Activated T-helper 1 cell treated with Interleukin-2 at 50 U/mL for 16 hours (primary cell): ENCODE data around the gene FAM193B.

Experiments
- DNase-seq: peaks from one replicate; pipeline ENCODE4 v3.0.0-alpha.2; 2020; ENCODE audit warnings: low read depth

Gene FAM193B

DNA sequence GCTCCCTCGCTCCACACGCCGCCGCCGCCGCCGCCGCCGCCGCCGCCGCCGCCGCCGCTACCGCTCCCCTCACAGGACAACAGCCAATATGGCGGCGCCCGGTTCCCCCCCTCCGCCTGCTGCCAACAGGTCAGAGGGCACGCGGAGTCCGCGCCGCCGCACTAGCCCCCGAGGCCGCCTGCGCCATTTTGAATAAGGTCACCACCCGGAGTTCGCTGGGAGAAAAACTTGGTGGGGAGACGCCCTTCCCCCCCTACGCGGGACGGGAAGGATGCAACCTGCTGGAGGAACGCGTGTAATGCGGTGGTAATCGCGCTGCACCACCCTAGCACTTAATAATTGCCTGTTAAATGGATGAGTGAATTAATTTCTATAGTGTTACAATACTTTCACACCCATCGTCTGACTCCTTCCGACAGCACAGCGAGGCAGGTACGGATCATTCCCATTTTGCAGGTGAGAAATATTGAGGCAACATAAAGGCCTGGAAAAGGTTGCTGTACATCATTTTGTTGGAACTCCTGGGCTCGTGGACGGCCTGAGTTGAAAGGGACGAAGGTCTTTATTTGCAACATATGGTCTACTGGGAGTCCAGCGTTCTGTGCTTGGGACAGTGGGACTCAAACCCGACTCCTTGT, at the start of gene FAM193B:
Gene FAM193B, minus strand, starts transcription at position 90 of the 638 bp plus-strand sequence. CDS start 105 bp downstream, outside the sequence.
- DNase-seq: peak; percentile 93

DNA sequence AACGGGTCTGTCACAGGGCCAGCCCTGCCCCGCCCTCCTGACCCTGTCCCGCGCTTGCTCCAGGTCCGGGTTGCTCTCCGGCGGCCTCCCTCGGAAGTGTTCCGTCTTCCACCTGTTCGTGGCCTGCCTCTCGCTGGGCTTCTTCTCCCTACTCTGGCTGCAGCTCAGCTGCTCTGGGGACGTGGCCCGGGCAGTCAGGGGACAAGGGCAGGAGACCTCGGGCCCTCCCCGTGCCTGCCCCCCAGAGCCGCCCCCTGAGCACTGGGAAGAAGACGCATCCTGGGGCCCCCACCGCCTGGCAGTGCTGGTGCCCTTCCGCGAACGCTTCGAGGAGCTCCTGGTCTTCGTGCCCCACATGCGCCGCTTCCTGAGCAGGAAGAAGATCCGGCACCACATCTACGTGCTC, 49.8 kb upstream of the FAM193B start:
- no peak for DNase-seq

DNA sequence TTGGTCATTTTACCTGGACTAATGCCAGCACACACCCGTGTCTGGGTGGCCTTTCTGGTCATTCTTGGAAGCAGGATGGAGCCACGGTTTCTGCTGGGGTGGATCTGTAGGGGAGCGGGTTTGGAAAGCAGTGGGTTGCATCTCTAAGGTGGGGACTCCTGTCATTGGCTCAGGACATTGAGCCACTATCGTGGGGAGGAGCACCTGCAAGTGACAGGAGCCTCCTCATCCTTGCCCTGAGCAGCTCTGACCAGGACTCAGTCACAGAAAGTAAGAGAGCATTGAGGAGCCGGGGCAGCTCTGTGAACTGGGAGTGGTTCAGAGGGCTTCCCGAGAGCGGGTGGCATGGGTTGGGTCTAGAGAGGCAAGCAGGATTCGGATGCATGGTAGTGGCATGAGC, 49.3 kb upstream of the FAM193B start:
- DNase-seq: no peak

DNA sequence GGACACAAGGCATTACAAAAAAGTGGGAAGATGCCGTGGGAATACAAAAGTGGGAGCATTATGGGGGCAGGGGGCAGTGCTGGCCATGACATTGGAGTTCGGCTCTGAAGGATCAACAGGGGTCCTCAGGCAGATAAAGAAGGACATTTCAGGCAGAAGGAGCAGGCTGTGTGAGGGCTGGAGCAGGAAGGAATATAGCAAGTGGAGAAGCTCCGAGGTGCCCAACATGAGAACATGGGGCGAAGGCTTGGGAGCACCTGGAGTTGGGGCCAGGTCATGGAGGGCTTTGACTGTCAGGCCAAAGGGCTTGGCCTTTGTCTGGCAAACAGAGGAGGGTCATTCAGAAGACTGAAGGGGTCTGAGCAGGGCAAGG, 48.1 kb upstream of the FAM193B start:
- no peak for DNase-seq

DNA sequence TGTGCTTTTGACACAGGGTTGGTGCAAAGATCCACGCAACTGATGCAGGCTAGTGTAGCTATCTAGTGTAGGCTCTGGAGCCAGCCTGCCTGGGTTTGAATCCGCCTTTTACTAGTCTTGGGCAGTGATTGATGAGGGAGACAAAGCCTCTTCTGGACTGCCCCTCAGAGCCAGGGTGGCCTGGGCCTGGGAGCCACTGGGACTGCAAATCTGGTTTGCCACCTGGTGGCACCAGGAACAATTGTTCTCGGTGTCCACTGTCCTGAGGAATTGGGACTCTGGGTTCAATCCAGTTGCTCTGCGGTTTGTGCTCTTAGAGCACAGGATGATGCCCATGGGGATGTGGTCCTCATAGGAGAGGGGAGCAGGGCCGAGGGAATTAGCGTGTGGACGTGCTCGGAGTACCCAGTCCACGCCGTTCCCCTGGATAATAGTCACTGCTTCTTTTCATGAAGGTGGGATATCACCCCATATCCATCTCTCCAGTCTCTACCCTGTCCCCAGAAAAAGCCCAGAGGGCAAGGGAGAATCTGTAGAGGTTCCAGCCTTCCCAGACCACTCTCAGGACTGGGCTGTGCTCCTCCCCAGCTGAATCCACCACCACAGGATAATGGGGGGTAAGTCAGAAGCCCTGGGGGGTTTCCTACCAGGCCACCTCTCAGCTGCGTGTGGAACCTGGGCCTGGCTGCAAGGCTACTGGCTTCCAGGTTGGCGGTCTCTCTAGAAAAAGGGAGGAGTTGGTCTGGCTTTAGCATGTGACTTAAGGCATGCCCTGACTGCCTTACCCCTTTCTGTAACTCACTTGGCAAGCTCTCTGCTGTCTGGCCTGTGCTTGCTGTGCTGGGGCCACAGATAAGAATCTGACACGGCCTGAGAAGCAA, 47.5 kb upstream of the FAM193B start:
- DNase-seq: no peak

DNA sequence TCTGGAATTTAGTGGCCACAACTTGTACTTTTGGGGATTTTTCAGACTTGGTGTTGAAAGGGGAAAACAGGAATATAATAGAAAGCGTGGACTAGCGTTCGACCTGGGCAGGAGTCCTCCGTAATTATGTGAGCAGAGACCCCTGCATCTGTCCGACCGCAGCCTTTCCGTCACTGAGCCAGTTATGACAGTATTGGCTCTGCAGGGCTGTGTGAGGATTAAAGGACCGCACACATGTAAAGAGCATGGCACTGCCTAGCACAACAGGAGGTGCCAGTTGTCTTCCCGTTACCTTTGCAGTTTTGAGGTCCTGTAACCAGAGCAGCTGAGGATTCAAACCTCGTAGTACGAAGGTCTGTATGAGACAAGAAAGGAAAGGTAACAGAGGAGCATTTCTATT, 46.8 kb upstream of the FAM193B start:
- DNase-seq: no peak

DNA sequence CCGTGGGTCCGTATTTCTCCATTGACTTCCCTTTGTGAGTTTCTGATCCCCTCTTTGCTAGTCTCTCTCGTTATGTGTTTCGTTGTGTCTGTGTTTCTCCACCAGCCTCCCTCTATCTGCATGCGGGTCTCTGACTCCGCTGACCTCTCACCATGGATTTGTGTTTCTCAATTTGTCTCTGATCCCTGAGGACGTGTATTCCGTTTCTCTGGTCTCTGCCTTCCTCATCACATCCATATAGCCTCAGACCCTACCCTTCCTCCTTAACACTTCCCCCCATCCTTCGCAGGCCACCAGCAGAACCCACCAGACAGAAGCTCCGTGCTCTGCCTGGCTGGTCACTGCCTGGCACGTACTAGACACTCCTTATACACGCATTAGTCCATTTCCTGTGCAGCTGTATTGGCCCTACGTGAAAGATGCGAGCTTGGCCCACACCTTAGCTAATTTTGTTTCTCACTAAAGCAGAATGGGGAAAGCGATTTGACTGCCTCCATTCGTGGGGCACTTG, 46.2 kb upstream of the FAM193B start:
- DNase-seq: no peak

DNA sequence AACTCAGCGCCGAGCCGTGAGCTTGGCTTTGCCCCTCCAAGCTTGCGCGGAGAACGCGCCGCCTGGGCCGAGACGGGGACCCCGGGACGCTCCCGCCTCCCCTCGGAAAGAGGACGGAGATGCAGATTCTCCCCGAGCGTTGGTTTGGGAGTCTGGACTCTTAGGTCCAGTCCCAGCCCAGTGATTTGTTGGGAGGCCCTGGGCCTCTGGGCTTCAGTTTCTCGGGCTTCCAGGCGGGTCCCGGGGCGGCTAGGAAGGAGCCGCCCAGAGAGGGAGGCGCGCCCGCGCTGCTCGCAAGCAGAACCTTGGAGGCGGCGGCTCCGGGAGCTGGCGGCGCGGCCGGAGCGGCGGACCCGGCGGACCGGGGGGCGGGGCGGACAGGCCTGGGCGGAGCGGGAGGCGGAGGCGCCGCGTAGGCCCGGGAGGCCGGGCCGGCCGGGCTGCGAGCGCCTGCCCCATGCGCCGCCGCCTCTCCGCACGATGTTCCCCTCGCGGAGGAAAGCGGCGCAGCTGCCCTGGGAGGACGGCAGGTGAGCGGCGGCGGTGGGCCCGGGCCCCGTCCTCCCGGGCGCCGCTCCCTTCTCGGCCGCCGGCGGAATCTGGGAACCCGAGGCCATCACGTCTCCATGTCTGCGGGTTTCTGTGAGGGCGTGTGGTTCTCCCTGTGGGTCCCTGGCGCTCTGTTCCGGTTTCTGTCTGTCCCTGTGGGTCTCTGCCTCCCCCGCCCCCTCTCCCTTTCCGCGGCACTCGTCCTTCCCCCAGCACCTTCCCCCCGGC, 45.6 kb upstream of the FAM193B start, which contains the start of gene B4GALT7:
Gene B4GALT7, plus strand, starts transcription at position 402 of the 777 bp plus-strand sequence. Its CDS starts 79 bp downstream, at position 481.
- peak; percentile 81 for DNase-seq

DNA sequence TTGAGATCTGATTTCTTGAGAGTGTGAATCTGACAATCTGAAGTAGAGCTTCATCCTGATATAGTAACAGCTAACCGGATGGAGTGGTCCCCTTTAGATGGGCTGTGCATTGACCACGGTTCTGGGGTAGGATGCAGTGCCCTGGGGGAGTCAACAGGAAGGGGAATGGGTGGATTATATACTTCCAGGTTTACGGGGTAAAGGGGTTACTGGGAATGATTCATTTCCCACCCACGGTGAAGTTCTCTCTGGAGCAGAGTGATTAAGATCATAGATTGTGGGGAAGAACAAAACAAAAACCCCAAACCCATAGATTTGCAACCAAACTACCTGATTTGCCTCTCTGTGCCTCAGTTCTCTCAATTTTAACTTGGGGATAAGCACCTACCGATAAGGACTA, 44.1 kb upstream of the FAM193B start:
- DNase-seq: no peak

DNA sequence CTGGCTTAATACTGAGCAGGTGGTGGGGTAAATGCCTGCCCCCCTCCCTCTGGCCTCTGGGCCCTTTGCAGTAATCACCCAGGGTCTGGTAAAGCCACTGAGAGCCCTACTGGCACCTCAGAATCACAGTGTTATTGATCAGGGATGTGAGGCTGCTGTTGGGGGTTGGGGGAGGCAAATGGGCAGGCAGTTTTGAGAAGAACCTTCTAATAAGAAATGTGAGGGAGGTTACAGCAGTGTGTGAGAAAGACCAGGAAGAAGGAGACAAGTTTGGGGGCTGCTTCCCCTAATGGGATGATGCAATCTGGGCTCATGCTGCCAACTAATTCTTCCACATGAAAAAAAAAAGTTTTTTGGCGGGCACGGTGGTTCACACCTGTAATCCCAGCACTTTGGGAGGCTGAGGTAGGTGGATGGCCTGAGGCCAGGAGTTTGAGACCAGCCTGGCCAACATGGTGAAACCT, 42.4 kb upstream of the FAM193B start:
- no peak for DNase-seq

DNA sequence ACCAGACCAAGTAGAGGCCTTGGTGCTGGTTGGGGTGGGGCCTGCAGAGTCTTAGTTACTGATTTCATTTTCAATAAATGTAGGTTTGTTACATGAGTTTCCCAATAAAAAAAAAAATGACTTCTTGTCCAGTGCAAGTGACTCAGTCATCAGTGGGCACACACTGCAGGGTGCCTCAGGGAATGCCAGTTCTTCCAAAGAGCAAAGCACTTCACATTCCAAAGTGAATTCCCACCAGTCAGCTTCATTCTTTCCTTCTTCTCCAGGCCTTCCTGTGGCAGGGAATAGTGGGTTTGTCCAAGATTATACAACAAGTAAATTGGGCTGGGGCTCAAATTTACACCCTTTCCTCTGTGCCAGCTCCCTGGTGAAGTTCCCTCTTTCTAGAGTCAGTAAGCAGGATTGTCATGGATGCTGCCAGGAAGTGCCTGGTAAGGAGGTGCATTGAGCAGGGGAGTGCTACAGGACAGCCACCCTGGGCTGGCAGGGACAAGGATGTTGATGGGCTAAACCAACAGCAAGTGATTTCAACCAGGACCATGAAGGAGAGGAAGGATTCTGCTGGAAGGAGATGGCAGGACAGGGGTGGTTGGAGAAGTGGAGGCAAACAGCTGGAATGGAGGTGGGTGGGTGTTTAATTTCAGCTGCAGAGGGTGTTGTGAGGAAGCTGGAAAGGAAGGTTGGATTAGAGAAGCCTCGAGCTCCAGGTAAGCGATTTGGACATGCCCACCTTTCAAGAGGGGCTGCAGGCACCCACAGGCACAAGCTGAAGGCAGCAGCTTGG, 41.8 kb upstream of the FAM193B start:
- DNase-seq: no peak

DNA sequence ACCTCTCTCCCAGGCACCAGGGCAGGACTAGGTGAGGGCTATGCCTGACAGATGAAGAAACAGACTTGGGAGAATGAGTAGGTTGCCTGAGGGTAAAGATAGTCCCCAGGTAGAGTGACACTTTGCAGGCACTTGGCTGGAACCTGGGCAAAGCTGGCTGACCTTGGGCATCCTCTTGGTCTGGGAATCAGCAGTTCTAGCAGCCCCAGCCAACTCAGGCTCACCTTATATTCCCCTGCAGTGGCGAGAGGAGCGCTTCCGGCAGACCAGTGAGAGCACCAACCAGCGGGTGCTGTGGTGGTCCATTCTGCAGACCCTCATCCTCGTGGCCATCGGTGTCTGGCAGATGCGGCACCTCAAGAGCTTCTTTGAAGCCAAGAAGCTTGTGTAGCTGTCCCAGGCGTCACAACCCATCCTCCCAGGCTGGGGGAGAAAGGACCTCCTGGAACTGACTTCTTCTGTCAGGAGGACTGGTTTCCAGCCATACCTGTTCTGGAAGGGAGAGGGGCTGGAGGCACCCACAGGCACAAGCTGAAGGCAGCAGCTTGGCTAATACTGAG, 40.7 kb upstream of the FAM193B start:
- DNase-seq: no peak

DNA sequence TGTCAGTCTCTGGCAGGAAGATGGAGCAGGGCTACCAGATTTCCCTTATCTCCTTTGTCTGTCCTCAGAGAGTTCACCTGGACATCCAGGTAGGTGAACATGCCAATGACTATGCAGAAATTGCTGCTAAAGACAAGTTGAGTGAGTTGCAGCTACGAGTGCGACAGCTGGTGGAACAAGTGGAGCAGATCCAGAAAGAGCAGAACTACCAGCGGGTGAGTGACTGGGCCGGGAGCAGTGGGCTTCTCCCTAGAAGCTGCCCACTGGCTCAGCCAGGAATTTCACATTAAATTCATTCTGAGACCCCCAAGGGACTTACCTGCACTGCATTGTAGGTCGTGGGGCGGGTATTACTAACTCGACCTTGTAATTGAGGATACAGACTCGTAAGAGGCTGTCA, 39.7 kb upstream of the FAM193B start:
- DNase-seq: no peak

DNA sequence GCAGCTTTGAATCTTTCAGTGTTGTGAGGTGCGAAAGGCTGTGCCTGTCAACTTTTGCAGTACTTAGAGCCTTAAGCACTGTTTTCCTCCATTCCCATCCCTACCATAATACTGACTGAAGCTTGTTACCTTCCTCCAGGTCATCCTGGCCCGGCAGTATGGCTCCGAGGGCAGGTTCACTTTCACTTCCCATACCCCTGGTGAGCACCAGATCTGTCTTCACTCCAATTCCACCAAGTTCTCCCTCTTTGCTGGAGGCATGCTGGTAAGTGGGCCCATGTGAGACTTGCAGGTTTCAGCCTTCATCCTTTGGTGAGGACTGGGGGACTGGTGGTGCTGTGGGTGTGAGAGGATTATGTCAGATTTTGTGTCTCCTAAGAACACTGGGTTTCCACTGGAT, 39.1 kb upstream of the FAM193B start:
- DNase-seq: no peak

DNA sequence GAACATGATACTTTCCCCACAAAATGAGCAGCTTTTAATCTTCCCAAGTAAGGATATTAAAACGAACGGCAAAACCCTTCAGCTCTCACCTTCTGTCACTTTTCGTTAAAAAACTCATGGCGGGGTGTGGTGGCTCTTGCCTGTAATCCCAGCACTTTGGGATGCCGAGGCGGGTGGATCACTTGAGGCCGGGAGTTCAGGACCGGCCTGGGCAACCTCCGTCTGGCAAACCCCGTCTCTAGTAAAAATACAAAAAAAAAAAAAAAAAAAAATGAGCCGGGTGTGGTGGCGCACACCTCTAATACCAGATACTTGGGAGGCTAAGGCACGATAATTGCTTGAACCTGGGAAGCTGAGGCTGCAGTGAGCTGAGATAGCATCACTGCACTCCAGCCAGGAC, 38.5 kb upstream of the FAM193B start:
- DNase-seq: no peak

DNA sequence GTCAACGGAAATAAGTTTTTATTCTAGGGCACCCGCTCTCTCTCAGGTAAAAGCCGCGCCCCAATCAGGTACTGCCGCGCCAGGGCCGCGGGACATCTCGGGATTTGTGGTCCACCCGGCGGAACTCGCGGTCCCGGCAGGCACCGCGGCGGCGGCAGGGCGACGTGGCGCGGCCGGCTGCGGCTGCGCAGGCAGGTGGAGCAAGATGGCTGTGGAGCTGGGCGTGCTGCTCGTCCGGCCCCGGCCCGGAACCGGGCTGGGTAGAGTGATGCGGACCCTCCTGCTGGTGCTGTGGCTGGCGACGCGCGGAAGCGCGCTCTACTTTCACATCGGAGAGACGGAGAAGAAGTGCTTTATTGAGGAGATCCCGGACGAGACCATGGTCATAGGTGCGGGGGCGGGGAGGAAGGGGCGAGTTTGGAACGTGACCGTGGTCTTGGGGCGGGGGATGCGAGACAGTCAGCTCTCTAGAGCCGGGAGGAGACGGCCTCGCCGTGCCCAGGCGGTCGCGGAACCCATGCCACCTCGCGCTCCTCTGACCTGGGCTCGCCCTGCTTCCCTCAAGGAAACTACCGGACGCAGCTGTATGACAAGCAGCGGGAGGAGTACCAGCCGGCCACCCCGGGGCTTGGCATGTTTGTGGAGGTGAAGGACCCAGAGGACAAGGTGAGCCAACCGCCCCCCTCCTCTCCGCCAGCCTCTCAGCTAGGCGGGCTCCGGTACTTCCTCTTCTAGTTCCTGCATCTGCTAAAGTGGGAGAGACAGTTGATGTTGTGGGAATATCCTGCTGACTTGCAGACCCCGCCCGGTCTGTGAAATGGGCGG, 37.9 kb upstream of the FAM193B start, which contains the start of gene TMED9:
Gene TMED9, plus strand, starts transcription at position 194 of the 825 bp plus-strand sequence. Its CDS starts 12 bp downstream, at position 206.
- peak; percentile 86 for DNase-seq

DNA sequence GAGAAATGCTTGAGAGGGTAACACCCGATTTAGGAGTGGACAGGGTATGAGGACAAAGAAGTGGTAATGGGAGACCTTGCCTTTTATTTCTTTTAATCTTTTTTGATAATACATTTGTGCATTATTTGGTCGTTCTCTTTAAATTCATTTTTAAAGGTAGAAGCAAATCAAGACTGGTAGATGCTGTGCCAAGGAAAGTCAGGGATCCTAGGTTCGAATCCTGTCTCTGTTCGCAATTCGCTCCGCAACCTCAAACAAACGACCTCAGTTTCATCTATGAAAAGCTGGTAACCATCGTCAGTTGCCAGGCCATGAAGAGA, 37.3 kb upstream of the FAM193B start:
- no peak for DNase-seq

DNA sequence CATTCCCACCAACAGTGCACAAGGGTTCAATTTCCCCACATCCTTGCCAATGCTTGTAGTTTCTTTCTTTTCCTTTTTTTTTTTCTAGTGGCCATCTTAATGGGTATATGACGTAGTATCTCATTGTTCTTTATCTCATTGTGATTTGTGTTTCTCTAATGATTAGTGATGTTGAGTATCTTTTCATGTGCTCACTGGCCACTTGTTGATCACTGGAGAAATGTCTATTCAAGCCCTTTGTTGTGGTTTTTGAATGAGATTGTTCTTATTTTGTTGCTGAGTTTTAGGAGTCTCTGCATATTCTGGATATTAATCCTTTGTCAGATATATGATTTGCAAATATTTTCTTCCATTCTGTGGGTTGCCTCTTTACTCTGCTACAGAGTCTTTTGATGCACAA, 36.0 kb upstream of the FAM193B start:
- DNase-seq: no peak

DNA sequence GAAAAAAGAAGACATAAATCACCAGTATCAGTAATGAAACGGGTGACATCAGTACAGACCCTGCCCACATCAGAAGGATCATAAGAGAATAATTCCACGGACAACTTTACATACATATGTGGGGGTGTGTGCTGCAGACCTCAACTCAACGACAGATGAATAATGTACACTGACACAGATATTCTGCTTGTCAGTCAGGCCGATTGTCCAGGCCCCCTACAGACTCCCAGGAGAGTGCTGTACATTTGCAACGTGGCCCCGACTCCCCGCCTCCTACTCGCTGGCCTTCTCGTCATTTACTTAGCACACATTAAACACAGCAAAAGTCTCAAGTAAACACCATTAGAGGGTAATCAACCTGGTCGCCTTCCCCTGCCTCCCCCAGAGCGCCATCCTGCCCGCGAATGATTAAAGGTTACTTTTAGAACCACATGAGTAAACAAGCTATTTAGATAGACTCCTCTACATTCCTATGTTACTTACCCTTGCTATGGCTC, 34.1 kb upstream of the FAM193B start:
- no peak for DNase-seq

DNA sequence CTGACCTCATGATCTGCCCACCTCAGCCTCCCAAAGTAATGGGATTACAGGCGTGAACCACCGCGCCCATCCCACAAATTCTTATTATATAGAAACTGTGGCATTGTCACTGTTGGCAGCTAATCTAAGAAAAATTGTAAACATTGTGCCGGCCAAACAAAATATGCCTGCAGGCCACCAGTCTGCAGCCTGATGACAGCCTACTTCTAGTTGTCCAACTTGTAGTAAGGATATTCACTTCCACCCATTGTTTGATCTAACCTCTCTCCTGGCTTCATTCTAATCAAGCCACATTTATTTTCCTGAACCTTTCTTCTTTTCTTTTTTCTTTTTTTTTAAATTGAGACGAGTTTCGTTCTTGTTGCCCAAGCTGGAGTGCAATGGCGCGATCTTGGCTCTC, 24.0 kb upstream of the FAM193B start:
- no peak for DNase-seq
